Mammary epithelial cell (primary cell): ENCODE measurements around the gene C1orf56.

Experiments
- CTCF ChIP-seq, 2 donors: IDR thresholded peaks in 1 of 2; conservative IDR thresholded peaks in 1 of 2; 2 replicates each; pipeline ENCODE4 v1.5.1; 2011 to 2012; ENCODE audit warnings: inconsistent platforms in 2 of 2, low read length in 2 of 2, mild to moderate bottlenecking in 2 of 2, control low read depth in 1 of 2, low read depth in 1 of 2; ENCODE audit not compliant: insufficient read depth in 1 of 2; ENCODE audit errors: extremely low read depth in 1 of 2
- EZH2 ChIP-seq: IDR thresholded peaks from 2 replicates; pipeline ENCODE4 v1.6.1; 2012; ENCODE audit warnings: low read length, inconsistent platforms, borderline replicate concordance

GRCh38 chr1:151049458-151049857 is 1.9 kb downstream of the C1orf56 start:
- no peak for TF ChIP-seq CTCF (conservative IDR thresholded peaks at IDR 0.05 in 1 of 2, IDR thresholded peaks at IDR 0.05 in 1 of 2; ENCODE audit: extremely low read depth in 1 of 2, insufficient read depth in 1 of 2, low read depth in 1 of 2, low read length in 2 of 2)
- no peak for TF ChIP-seq EZH2
